Endothelial cell of umbilical vein (primary cell): ENCODE results near the gene ADARB2. TPM values are rescaled to one million over a fixed set of nuclear protein-coding genes. Genes with fewer than 3 reads are reported as not detected.
A peak's percentile ranks its signal among the peaks of the same experiment; 100 is the strongest.
"Not testable (repeated sequence)": the region's sequence is repeated elsewhere in the genome, so short reads cannot be mapped to it uniquely, and the experiment has no call there.

Source experiments
- BruUV-seq: library from RNA; stranded (reverse); fragments of 400-500 nt; replicated peaks from 2 replicates; lab custom pipeline; 2021; lab: Mats Ljungman, UMichigan
- CTCF ChIA-PET: fragments of 300-600, 350-600 bp; sonication (Branson Sonifier 250); formaldehyde crosslinking; loops from one replicate; lab custom pipeline; 2021; ENCODE audit warnings: antibody characterized with exemption, inconsistent platforms; lab: Charles Lee
- POLR2A ChIA-PET: fragments of 300-600, 350-600 bp; sonication (Branson Sonifier 250); formaldehyde crosslinking; loops from one replicate; lab custom pipeline; 2021; ENCODE audit warnings: antibody characterized with exemption, inconsistent platforms; lab: Charles Lee
- DNase-seq: peaks from one replicate; pipeline ENCODE4 v3.0.0-alpha.2; 2011; ENCODE audit warnings: low read depth, low spot score
- FAIRE-seq: peaks from 2 replicates; lab custom pipeline; 2011; peaks lifted over from hg19 to GRCh38; lab: Jason Lieb, UNC
- H2AFZ ChIP-seq: 2 replicates; pipeline ENCODE4 v1.6.0; 2012; ENCODE audit warnings: low read depth, low read length, control low read depth, inconsistent platforms
- H3K27ac ChIP-seq: 2 replicates; pipeline ENCODE4 v1.5.1; 2011; ENCODE audit warnings: low read depth, mild to moderate bottlenecking, control low read depth, low read length, moderate library complexity; ENCODE audit not compliant: insufficient read depth
- H3K27me3 ChIP-seq, 2 experiments: 2 replicates each; pipeline versions ENCODE4 v1.6.0 to v1.6.1; 2011; ENCODE audit warnings: low read length in 2 of 2, mixed read lengths in 1 of 2; ENCODE audit not compliant: control insufficient read depth in 2 of 2, insufficient read depth in 2 of 2
- H3K36me3 ChIP-seq, 2 experiments: 2 replicates in 1 of 2; 3 replicates in 1 of 2; pipeline ENCODE4 v1.5.1; 2011; ENCODE audit warnings: low read length in 2 of 2, mild to moderate bottlenecking in 1 of 2, moderate library complexity in 1 of 2; ENCODE audit not compliant: control insufficient read depth in 2 of 2, insufficient read depth in 2 of 2; ENCODE audit errors: extremely low read depth in 1 of 2
- H3K4me1 ChIP-seq: 3 replicates; pipeline ENCODE4 v1.5.1; 2011; ENCODE audit warnings: mild to moderate bottlenecking, low read length; ENCODE audit not compliant: control insufficient read depth, insufficient read depth; ENCODE audit errors: extremely low read depth
- H3K4me2 ChIP-seq: 2 replicates; pipeline ENCODE4 v1.6.1; 2011; ENCODE audit warnings: low read length, control low read depth, mixed read lengths; ENCODE audit not compliant: insufficient read depth
- H3K4me3 ChIP-seq, 3 experiments: fragments of 200-600 bp in 1 of 3; sonication (generic), shearing (Covaris generic) in 1 of 3; replicated peaks in 1 of 3; 2 replicates each; pipeline ENCODE4 v1.5.1; 2011 to 2016; ENCODE audit warnings: control low read depth in 3 of 3, low read length in 3 of 3, mild to moderate bottlenecking in 2 of 3, inconsistent platforms in 1 of 3, low read depth in 1 of 3, moderate library complexity in 1 of 3; ENCODE audit not compliant: insufficient read depth in 1 of 3
- H3K79me2 ChIP-seq: 2 replicates; pipeline ENCODE4 v1.6.0; 2012; ENCODE audit warnings: low read length, inconsistent platforms; ENCODE audit not compliant: control insufficient read depth, insufficient read depth
- H3K9ac ChIP-seq: replicated peaks from 2 replicates; pipeline ENCODE3; 2011; ENCODE audit warnings: low read length, control low read depth; ENCODE audit not compliant: insufficient read depth; ENCODE audit errors: extremely low read depth
- H3K9me1 ChIP-seq: replicated peaks from 3 replicates; pipeline ENCODE4 v1.6.0; 2011; ENCODE audit warnings: mild to moderate bottlenecking, low read length; ENCODE audit not compliant: control insufficient read depth, insufficient read depth; ENCODE audit errors: extremely low read depth
- H3K9me3 ChIP-seq: replicated peaks from 2 replicates; pipeline ENCODE4 v1.5.1; 2012; ENCODE audit warnings: low read length, inconsistent platforms; ENCODE audit not compliant: control insufficient read depth, insufficient read depth
- H4K20me1 ChIP-seq: replicated peaks from 2 replicates; pipeline ENCODE3; 2011; ENCODE audit warnings: mild to moderate bottlenecking, low read length; ENCODE audit not compliant: control insufficient read depth, insufficient read depth; ENCODE audit errors: extremely low read depth
- CTCF ChIP-seq, 2 donors: IDR thresholded peaks; 1 replicate in 1 of 2; 2 replicates in 1 of 2; pipeline ENCODE4 v1.5.1; 2011; ENCODE audit warnings: low read length in 2 of 2, mild to moderate bottlenecking in 2 of 2, moderate library complexity in 2 of 2, control low read depth in 1 of 2, inconsistent platforms in 1 of 2, low read depth in 1 of 2; ENCODE audit not compliant: insufficient read depth in 1 of 2; ENCODE audit errors: extremely low read depth in 1 of 2
- EZH2 ChIP-seq: IDR thresholded peaks from 2 replicates; pipeline ENCODE4 v1.6.1; 2012; ENCODE audit warnings: borderline replicate concordance, low read depth, mild to moderate bottlenecking, moderate library complexity, low read length, inconsistent platforms; ENCODE audit not compliant: severe bottlenecking
- FOS ChIP-seq: IDR thresholded peaks from 2 replicates; pipeline ENCODE4 v1.6.1; 2011; ENCODE audit warnings: mild to moderate bottlenecking, low read length, moderate library complexity, borderline replicate concordance; ENCODE audit not compliant: insufficient read depth
- GATA2 ChIP-seq: IDR thresholded peaks from 2 replicates; pipeline ENCODE4 v1.7.0; 2011; ENCODE audit warnings: low read depth, mild to moderate bottlenecking, moderate library complexity, mixed read lengths, low read length; ENCODE audit not compliant: insufficient read length, insufficient read depth
- JUN ChIP-seq: IDR thresholded peaks from 2 replicates; pipeline ENCODE4 v1.6.1; 2011; ENCODE audit warnings: borderline replicate concordance, low read depth; ENCODE audit not compliant: insufficient read length, insufficient read depth
- MAX ChIP-seq: IDR thresholded peaks from 2 replicates; pipeline ENCODE4 v1.6.1; 2011; ENCODE audit not compliant: insufficient read depth, insufficient read length
- MYC ChIP-seq: IDR thresholded peaks from one replicate; pipeline ENCODE4 v1.6.1; 2011; ENCODE audit warnings: mild to moderate bottlenecking, low read depth, low read length
- POLR2A ChIP-seq: IDR thresholded peaks from 2 replicates; pipeline ENCODE4 v1.6.1; 2012; ENCODE audit warnings: low read depth, mild to moderate bottlenecking, control low read depth, low read length
- POLR2AphosphoS5 ChIP-seq: IDR thresholded peaks from 2 replicates; pipeline ENCODE4 v1.6.1; 2012; ENCODE audit warnings: low read depth, mild to moderate bottlenecking, control low read depth, low read length, moderate library complexity; ENCODE audit not compliant: insufficient read depth
- dilution Hi-C: fragments of 300-500 bp; cut with MboI; formaldehyde crosslinking; loops from one replicate; pipeline ENCODE4 v1.15.0; 2019; ENCODE audit warnings: low sequenced_read_pairs; ENCODE audit not compliant: extremely low pct_ligation_motif_present
- intact Hi-C: fragments of 100-400 bp; cut with micrococcal nuclease; formaldehyde crosslinking; loops from one replicate; pipeline ENCODE4 v1.10.0; 2022
- polyA plus RNA-seq, 4 experiments: library from polyadenylated mRNA; depleted of rRNA in 3 of 4; stranded (reverse) in 3 of 4; unstranded in 1 of 4; fragments of >200 nt; gene quantifications; 2 replicates each; pipeline versions ENCODE4 v1.2.1 to v1.2.3, GENCODE V29; 2011 to 2012; ENCODE audit warnings: missing spikeins in 1 of 4
- total RNA-seq: library from RNA; stranded (reverse); gene quantifications from 2 replicates; pipeline ENCODE4 v1.2.3, GENCODE V29; 2021

ADARB2 gene
- total and polyA plus RNA-seq, 2 donors (not counting 3 experiments of a cell fraction or from before 2014, with no cell fraction given): not detected

GRCh38 chr10:1159131-1160061 is 577.9 kb downstream of the ADARB2 start:
- DNase-seq (peak; percentile 39), FAIRE-seq (no peak)
- no peak overlapping the region for H2AFZ ChIP-seq
- H3K27me3 ChIP-seq: no peaks in the 10 kb centered on the region
- ChIA-PET CTCF (no interaction called here), POLR2A (no interaction called here)
- H3K36me3 ChIP-seq: no peaks in the 10 kb centered on the region
- H3K9me1 ChIP-seq: no peaks in the 10 kb centered on the region
- no peaks in the 10 kb centered on the region for H3K79me2 ChIP-seq
- H3K4me2 ChIP-seq: no peak overlapping the region
- H3K9ac ChIP-seq: no peak overlapping the region
- no TSS peak for BruUV-seq
- dilution Hi-C loops (no loop called here), intact Hi-C loops (no loop called here)
- H3K4me1 ChIP-seq: no peaks in the 10 kb centered on the region
- H3K9me3 ChIP-seq: no peaks in the 10 kb centered on the region
- TF ChIP-seq MAX (no peak), GATA2 (no peak), POLR2A (no peak), POLR2AphosphoS5 (no peak), EZH2 (no peak), CTCF (IDR thresholded peaks at IDR 0.05; ENCODE audit: extremely low read depth in 1 of 2, insufficient read depth in 1 of 2, low read depth in 1 of 2, low read length in 2 of 2) (no peak), JUN (no peak), FOS (no peak), MYC (no peak)
- no peak overlapping the region for H3K27ac ChIP-seq
- no peaks in the 10 kb centered on the region for H4K20me1 ChIP-seq
- H3K4me3 ChIP-seq: no peak overlapping the region

- H3K27me3 ChIP-seq, H4K20me1 ChIP-seq, H3K9ac ChIP-seq, H3K36me3 ChIP-seq, H2AFZ ChIP-seq, BruUV-seq, dilution Hi-C loops, H3K4me1 ChIP-seq, CTCF ChIA-PET, FAIRE-seq, H3K79me2 ChIP-seq, H3K9me3 ChIP-seq, POLR2A ChIA-PET, H3K4me3 ChIP-seq, H3K4me2 ChIP-seq, H3K27ac ChIP-seq, DNase-seq, H3K9me1 ChIP-seq, intact Hi-C loops: not testable (repeated sequence)
Observed at GRCh38 chr10:1158536-1158935, 578.8 kb downstream of the ADARB2 start.
